Panc1 (cell line): ENCODE measurements around the gene KIFC3.

Experiments
- CTCF ChIP-seq: fragments of 450-650 bp; IDR thresholded peaks from 2 replicates; pipeline ENCODE4 v1.5.1; 2017; ENCODE audit warnings: mild to moderate bottlenecking
- POLR2AphosphoS5 ChIP-seq: IDR thresholded peaks from 2 replicates; pipeline ENCODE4 v1.6.1; 2012; ENCODE audit warnings: mild to moderate bottlenecking, low read depth, low read length, moderate library complexity

- TF ChIP-seq CTCF = no peak
- TF ChIP-seq POLR2AphosphoS5 = no peak
These were observed 46.4 kb downstream of the KIFC3 start for GRCh38 chr16:57755726-57756423.
